ENCODE data around the gene CRIP3. TPM values are rescaled to one million over a fixed set of nuclear protein-coding genes. Genes with fewer than 3 reads are reported as not detected.
A peak's percentile ranks its signal among the peaks of the same experiment; 100 is the strongest.
"Not testable (repeated sequence)": the region's sequence is repeated elsewhere in the genome, so short reads cannot be mapped to it uniquely, and the experiment has no call there.

Gene CRIP3
- polyA plus RNA-seq (2013) = 0.19 and 0.82 TPM in 2 replicates

GRCh38 chr6:43308101-43308989, at the start of gene CRIP3:
CRIP3 (minus strand) TSS chr6:43308826; CDS start chr6:43308792, 34 bp downstream.
- H3K14ac ChIP-seq (ENCODE audit: low read length) = no peak within 1 kb of the TSS
- no peak within 1 kb of the TSS for H4K12ac ChIP-seq (ENCODE audit: low read depth, low read length)
- no peak within 1 kb of the TSS for H3K23ac ChIP-seq (ENCODE audit: low read length)
- no peaks in the 10 kb centered on the region for H3K79me2 ChIP-seq (ENCODE audit: control insufficient read depth, insufficient read depth, low read length, poor library complexity)
- no peaks in the 10 kb centered on the region for H3K79me1 ChIP-seq (ENCODE audit: low read length)
- no peaks in the 10 kb centered on the region for H3K9me3 ChIP-seq (ENCODE audit: insufficient read depth, low read depth, low read length)
- H2BK120ac ChIP-seq (ENCODE audit: insufficient read depth, low read length, poor library complexity) = no peak within 1 kb of the TSS
- no peak within 1 kb of the TSS for H2AFZ ChIP-seq (ENCODE audit: insufficient read depth, low read length, poor library complexity)
- no peak within 1 kb of the TSS for H3K18ac ChIP-seq (ENCODE audit: low read length)
- H3K36me3 ChIP-seq (ENCODE audit: control insufficient read depth in 1 of 2, insufficient read depth in 2 of 2, low read length in 2 of 2) = no peaks in the 10 kb centered on the region
- H3K27me3 ChIP-seq (ENCODE audit: insufficient read depth, low read length) = no peaks in the 10 kb centered on the region
- no peak within 1 kb of the TSS for H4K8ac ChIP-seq (ENCODE audit: low read depth, low read length)
- H3K4ac ChIP-seq (ENCODE audit: low read depth, low read length) = no peak within 1 kb of the TSS
- H3K9ac ChIP-seq (ENCODE audit: low read length) = no peak within 1 kb of the TSS
- peaks cover 0 to 4% of the 10 kb centered on the region in 2 experiments for H3K4me1 ChIP-seq (ENCODE audit: control insufficient read depth in 1 of 2, insufficient read depth in 2 of 2, low read length in 2 of 2)
- DNase-seq = peak in 1 of 2 donors; percentile 14
- no peak within 1 kb of the TSS for H2AK5ac ChIP-seq (ENCODE audit: low read length)
- WGBS (ENCODE audit: extremely low coverage, insufficient coverage, insufficient read length) = no CpG with 5 or more reads among the region's 39 CpGs
- peak within 1 kb of the TSS; percentile 62 for H3K4me2 ChIP-seq (ENCODE audit: low read length)
- no peak within 1 kb of the TSS for H3K4me3 ChIP-seq (ENCODE audit: low read depth, low read length)
- H3K27ac ChIP-seq (ENCODE audit: low read depth, low read length) = no peak within 1 kb of the TSS
- no peak within 1 kb of the TSS for H4K91ac ChIP-seq (ENCODE audit: low read depth, low read length)
- no peak within 1 kb of the TSS for H2BK5ac ChIP-seq (ENCODE audit: low read depth, low read length, poor library complexity)
- no peak within 1 kb of the TSS for H2BK12ac ChIP-seq (ENCODE audit: low read length)

- Histone ChIP-seq H4K91ac (ENCODE audit: low read depth, low read length) (no peak overlapping the region), H2BK12ac (ENCODE audit: low read length) (no peak overlapping the region), H2AK5ac (ENCODE audit: low read length) (no peak overlapping the region), H4K8ac (ENCODE audit: low read depth, low read length) (no peak overlapping the region), H3K27ac (ENCODE audit: low read depth, low read length) (no peak overlapping the region), H2BK120ac (ENCODE audit: insufficient read depth, low read length, poor library complexity) (no peak overlapping the region), H2BK5ac (ENCODE audit: low read depth, low read length, poor library complexity) (no peak overlapping the region), H3K4ac (ENCODE audit: low read depth, low read length) (no peak overlapping the region), H3K4me1 (ENCODE audit: control insufficient read depth in 1 of 2, insufficient read depth in 2 of 2, low read length in 2 of 2) (peaks cover 0 to 6% of the 10 kb centered on the region in 2 experiments), H3K9ac (ENCODE audit: low read length) (no peak overlapping the region), H3K9me3 (ENCODE audit: insufficient read depth, low read depth, low read length) (peaks cover 2% of the 10 kb centered on the region), H3K23ac (ENCODE audit: low read length) (no peak overlapping the region), H3K79me2 (ENCODE audit: control insufficient read depth, insufficient read depth, low read length, poor library complexity) (no peaks in the 10 kb centered on the region), H3K4me3 (ENCODE audit: low read depth, low read length) (no peak overlapping the region), H3K14ac (ENCODE audit: low read length) (no peak overlapping the region), H3K36me3 (ENCODE audit: control insufficient read depth in 1 of 2, insufficient read depth in 2 of 2, low read length in 2 of 2) (peaks cover 22 to 24% of the 10 kb centered on the region in 2 experiments), H3K79me1 (ENCODE audit: low read length) (no peaks in the 10 kb centered on the region), H3K18ac (ENCODE audit: low read length) (no peak overlapping the region), H2AFZ (ENCODE audit: insufficient read depth, low read length, poor library complexity) (no peak overlapping the region), H4K12ac (ENCODE audit: low read depth, low read length) (no peak overlapping the region), H3K4me2 (ENCODE audit: low read length) (no peak overlapping the region), H3K27me3 (ENCODE audit: insufficient read depth, low read length) (no peaks in the 10 kb centered on the region)
- WGBS (ENCODE audit: extremely low coverage, insufficient coverage, insufficient read length) = no CpG with 5 or more reads among the region's 2 CpGs
- no peak for DNase-seq
These were observed 47.4 kb upstream of the CRIP3 start for GRCh38 chr6:43355862-43356590.

- H3K79me2 ChIP-seq (ENCODE audit: control insufficient read depth, insufficient read depth, low read length, poor library complexity); H2AK5ac ChIP-seq (ENCODE audit: low read length); H3K79me1 ChIP-seq (ENCODE audit: low read length); H3K4me2 ChIP-seq (ENCODE audit: low read length); H2AFZ ChIP-seq (ENCODE audit: insufficient read depth, low read length, poor library complexity); H3K4me3 ChIP-seq (ENCODE audit: low read depth, low read length); H3K14ac ChIP-seq (ENCODE audit: low read length); H4K12ac ChIP-seq (ENCODE audit: low read depth, low read length); H2BK12ac ChIP-seq (ENCODE audit: low read length); H3K27me3 ChIP-seq (ENCODE audit: insufficient read depth, low read length); H3K9ac ChIP-seq (ENCODE audit: low read length); H3K23ac ChIP-seq (ENCODE audit: low read length); H3K4ac ChIP-seq (ENCODE audit: low read depth, low read length); H3K18ac ChIP-seq (ENCODE audit: low read length); H4K91ac ChIP-seq (ENCODE audit: low read depth, low read length); H2BK5ac ChIP-seq (ENCODE audit: low read depth, low read length, poor library complexity); H2BK120ac ChIP-seq (ENCODE audit: insufficient read depth, low read length, poor library complexity); DNase-seq; H3K9me3 ChIP-seq (ENCODE audit: insufficient read depth, low read depth, low read length); H3K4me1 ChIP-seq (ENCODE audit: control insufficient read depth in 1 of 2, insufficient read depth in 2 of 2, low read length in 2 of 2); H3K27ac ChIP-seq (ENCODE audit: low read depth, low read length); H4K8ac ChIP-seq (ENCODE audit: low read depth, low read length): not testable (repeated sequence)
- no CpG with 5 or more reads among the region's 5 CpGs for WGBS (ENCODE audit: extremely low coverage, insufficient coverage, insufficient read length)
- H3K36me3 ChIP-seq (ENCODE audit: control insufficient read depth in 1 of 2, insufficient read depth in 2 of 2, low read length in 2 of 2) = peaks cover 23 to 24% of the 10 kb centered on the region in 2 experiments
These were observed 43.3 kb upstream of the CRIP3 start for GRCh38 chr6:43351951-43352350.

GRCh38 chr6:43347444-43347843, 38.8 kb upstream of the CRIP3 start:
- Histone ChIP-seq H3K4me1 (ENCODE audit: control insufficient read depth in 1 of 2, insufficient read depth in 2 of 2, low read length in 2 of 2) (no peaks in the 10 kb centered on the region), H3K79me1 (ENCODE audit: low read length) (no peaks in the 10 kb centered on the region), H3K27ac (ENCODE audit: low read depth, low read length) (no peak overlapping the region), H2BK5ac (ENCODE audit: low read depth, low read length, poor library complexity) (no peak overlapping the region), H3K4me3 (ENCODE audit: low read depth, low read length) (no peak overlapping the region), H3K4ac (ENCODE audit: low read depth, low read length) (no peak overlapping the region), H4K91ac (ENCODE audit: low read depth, low read length) (no peak overlapping the region), H3K18ac (ENCODE audit: low read length) (no peak overlapping the region), H4K12ac (ENCODE audit: low read depth, low read length) (no peak overlapping the region), H3K27me3 (ENCODE audit: insufficient read depth, low read length) (no peaks in the 10 kb centered on the region), H2BK12ac (ENCODE audit: low read length) (no peak overlapping the region), H3K23ac (ENCODE audit: low read length) (no peak overlapping the region), H2AK5ac (ENCODE audit: low read length) (no peak overlapping the region), H4K8ac (ENCODE audit: low read depth, low read length) (no peak overlapping the region), H3K36me3 (ENCODE audit: control insufficient read depth in 1 of 2, insufficient read depth in 2 of 2, low read length in 2 of 2) (peaks cover 15 to 17% of the 10 kb centered on the region in 2 experiments), H3K14ac (ENCODE audit: low read length) (no peak overlapping the region), H2AFZ (ENCODE audit: insufficient read depth, low read length, poor library complexity) (no peak overlapping the region), H2BK120ac (ENCODE audit: insufficient read depth, low read length, poor library complexity) (no peak overlapping the region), H3K4me2 (ENCODE audit: low read length) (no peak overlapping the region), H3K79me2 (ENCODE audit: control insufficient read depth, insufficient read depth, low read length, poor library complexity) (no peaks in the 10 kb centered on the region), H3K9ac (ENCODE audit: low read length) (no peak overlapping the region), H3K9me3 (ENCODE audit: insufficient read depth, low read depth, low read length) (no peaks in the 10 kb centered on the region)
- WGBS (ENCODE audit: extremely low coverage, insufficient coverage, insufficient read length) = no CpG with 5 or more reads among the region's 3 CpGs
- no peak for DNase-seq

All from trophoblast cell (in vitro differentiated cells and primary cell).